GM19023 (cell line): ENCODE measurements around the gene OTUB1.

Experiments
- ATAC-seq: cut with Tn5 transposase; IDR thresholded peaks from one replicate; pipeline ENCODE4 v1.9.1; 2021; ENCODE audit warnings: mild to moderate bottlenecking, moderate library complexity; ENCODE audit not compliant: unreplicated experiment

OTUB1 gene

GRCh38 chr11:64004590-64004984 is 18.3 kb downstream of the OTUB1 start:
- no peak for ATAC-seq

DNA sequence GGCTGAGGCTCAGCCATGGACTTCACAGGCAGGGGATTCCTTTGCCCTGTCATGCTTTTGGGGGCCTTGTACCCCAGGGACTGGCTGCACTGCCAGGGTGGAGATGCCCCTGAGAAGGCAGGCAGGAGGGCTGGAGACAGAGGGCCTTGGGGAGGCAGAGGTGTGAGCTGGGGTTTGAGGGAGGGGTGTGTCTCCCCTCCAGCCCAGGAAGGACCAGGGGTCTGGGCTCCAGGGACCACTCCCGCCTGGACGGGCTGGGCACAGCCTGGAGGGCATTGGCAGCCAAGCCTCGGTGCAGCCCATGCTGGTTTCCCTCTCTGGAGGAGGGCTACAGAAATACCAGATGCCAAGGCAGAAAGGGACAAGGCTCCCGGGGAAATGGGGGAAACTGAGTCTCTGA is 19.5 kb downstream of the OTUB1 start:
- no peak for ATAC-seq

DNA sequence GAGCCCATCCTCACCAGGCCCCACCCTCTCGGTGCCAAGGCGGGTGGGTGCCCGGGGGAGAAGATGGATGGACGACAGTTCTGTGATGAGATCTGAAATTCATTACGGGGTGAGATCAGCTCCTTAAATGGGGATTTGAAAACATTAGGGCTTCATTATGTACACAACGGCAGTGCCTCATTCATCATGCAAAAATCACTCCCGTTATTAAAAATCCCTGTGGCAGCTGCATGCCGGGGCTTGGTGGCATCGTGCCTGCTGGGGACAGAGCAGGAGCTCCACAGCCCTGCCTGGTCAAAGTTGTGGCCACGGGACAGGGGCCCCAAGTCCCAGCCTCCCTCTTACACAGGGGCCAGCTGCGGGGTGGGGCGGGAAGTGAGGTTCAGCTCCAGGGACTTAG is 20.2 kb downstream of the OTUB1 start:
- no peak for ATAC-seq

GRCh38 chr11:64007160-64007628 is 21.0 kb downstream of the OTUB1 start:
- ATAC-seq, result no peak

DNA sequence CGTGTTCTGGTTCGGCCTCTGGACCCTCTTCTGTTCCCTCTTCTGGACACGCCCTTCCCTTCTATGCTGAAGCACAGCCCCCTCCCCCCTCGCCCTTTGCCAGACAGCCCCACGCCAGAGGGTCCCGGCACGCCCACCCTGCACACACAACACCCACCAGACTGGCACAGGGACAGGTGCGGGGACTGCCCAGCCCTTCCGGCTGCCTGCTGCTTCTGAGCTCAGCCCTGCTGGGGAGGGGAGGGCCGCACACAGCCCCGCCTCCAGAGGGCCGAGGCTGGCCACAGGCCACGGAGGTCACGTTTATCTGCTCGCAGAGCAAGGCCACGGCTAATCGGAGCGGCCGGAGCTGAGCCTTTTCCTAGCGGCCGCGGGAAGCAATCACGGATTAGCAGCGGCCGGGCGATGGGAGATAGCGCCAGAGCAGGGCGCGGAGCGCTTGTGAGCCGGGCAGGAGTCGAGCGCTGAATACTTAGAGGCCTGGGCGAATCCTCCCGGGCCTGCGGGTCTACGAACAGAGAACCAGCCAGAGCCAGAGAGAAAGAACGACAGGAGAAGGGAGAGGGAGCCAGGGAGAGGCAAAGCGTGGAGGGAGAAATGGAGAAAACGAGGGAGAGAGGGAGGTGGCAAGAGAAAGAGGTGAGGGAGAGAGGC is 21.5 kb downstream of the OTUB1 start:
- ATAC-seq, result no peak

- no peak for ATAC-seq
These were observed 22.2 kb downstream of the OTUB1 start for GRCh38 chr11:64008283-64008913.

- ATAC-seq, result no peak
These were observed 22.8 kb downstream of the OTUB1 start for GRCh38 chr11:64008914-64009633.

- no peak for ATAC-seq
These were observed 23.5 kb downstream of the OTUB1 start for GRCh38 chr11:64009710-64010109.

DNA sequence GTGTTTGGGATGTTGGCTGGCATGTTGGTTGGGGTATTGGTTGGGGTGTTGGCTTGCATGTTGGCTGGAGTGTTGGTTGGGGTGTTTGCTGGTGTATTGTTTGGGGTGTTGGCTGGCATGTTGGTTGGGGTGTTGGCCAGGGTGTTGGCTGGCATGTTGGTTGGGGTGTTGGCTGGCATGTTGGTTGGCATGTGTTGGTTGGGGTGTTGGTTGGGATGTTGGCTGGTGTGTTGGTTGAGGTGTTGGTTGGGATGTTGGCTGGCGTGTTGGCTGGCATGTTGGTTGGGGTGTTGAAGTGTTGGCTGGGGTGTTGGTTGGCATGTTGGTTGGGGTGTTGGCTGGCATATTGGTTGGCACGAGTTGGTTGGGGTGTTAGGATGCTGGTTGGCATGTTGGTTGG is 24.5 kb downstream of the OTUB1 start:
- ATAC-seq, result no peak

DNA sequence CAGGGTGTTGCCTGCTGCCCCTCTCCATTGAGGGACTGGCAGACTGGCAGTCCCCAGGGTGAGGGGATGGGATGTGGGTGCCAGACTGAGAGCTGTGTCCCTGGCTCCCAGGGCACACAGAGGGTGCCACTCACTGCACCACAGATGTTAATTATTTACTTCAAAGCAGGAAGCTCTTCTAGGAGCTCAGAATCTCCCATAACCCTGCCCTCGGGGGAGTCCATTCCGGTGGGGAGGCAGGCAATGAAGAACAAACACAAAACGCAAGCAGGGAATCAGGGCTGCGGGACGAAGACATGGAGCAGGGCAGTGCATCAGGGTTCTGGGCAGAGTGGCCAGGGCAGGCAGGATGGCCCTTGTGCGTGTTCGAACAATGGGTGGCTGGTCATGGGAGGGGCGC is 25.1 kb downstream of the OTUB1 start:
- no peak for ATAC-seq

DNA sequence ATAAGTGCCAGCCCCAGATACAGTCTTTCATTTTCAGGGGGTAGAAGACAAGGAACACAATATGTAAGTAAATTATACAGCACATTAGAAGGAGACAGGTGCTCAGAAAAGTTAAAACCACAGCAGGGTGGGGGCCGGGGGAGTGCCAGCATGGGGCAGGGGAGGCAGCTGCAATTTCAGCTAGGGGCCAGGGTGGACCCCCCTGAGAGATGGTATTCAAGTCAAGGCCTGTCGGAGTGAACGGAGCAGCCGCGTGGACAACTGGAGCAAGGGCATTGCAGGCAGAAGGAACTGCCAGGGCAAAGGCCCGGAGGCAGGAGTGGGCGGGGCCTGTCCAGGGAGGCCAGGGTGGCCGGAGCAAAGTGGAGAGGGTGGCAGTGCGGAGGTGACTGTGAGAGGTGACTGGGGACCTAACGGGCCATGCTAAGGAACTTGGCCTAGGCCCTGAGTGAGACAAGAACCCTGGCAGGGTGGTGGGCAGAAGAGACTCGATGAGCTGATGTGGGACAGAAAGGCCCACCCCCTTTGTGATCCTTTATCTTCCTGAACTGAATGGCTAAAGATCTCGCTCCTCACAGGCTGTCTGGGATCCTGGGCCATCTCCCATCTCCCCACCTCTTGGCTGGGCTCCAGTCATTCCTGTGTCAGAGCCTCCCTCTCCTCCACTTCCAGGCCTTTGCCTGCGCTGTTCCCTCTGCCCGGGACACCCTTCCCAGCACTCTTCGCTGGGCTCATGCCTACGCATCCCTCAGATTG is 27.1 kb downstream of the OTUB1 start:
- no peak for ATAC-seq

- ATAC-seq, result no peak
These were observed 28.1 kb downstream of the OTUB1 start for GRCh38 chr11:64014356-64014755.

DNA sequence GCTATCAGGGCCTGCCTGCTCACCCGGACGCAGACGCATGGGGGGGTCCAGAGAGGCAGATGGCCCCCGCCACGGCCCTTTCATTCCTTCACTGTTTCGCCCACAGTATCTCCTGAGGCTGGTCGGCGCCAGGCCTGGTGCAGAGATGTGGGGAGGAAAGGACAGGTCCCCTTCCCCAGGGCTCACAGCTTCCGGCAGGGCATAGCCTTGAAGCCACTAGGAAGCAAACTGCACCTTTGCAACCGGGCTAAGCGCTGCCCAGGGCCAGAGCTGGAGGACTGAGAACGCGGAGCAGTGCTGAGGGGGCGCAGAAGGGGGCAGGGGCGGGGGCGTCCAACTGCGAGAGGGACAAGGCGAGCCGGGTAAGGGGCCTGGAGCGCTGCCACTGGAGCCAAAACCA is 29.3 kb downstream of the OTUB1 start:
- no peak for ATAC-seq

GRCh38 chr11:64015935-64016845 is 30.0 kb downstream of the OTUB1 start:
- ATAC-seq, result no peak

DNA sequence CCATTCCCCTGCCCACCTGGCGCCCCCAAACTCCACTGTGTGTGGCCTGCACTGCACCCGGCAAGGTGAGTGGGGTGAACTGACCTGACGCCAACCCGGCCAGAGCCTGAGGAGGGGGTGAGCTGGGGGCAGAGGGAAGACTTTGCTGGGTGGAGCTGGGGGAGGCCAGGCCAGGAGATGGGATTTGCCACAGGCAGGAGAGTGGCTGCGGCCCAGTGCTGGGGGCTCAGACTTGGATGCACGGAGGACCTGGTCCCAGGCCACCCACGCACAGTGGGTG is 31.6 kb downstream of the OTUB1 start:
- no peak for ATAC-seq

DNA sequence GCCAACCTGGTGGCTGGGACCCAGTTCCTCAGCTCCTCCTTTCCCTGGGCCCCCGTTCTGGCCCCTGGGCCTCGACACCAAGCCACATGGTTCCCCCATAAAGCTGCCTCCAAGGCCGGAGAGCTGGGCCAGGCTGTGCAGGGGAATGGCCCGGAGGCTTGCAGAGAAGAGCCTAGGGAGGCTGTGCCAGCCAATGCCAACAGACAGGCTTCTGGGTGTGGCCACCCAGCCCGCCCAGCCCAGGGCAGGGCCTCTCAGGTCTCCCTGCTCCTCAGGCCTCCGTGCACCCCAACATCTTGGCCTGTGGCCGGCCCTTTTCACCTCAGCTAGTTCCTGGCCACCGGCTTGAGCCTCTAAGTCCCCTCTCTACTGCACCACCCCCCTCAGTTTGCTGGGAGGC is 32.1 kb downstream of the OTUB1 start:
- no peak for ATAC-seq

GRCh38 chr11:64019106-64020037 is 33.1 kb downstream of the OTUB1 start:
- no peak for ATAC-seq

DNA sequence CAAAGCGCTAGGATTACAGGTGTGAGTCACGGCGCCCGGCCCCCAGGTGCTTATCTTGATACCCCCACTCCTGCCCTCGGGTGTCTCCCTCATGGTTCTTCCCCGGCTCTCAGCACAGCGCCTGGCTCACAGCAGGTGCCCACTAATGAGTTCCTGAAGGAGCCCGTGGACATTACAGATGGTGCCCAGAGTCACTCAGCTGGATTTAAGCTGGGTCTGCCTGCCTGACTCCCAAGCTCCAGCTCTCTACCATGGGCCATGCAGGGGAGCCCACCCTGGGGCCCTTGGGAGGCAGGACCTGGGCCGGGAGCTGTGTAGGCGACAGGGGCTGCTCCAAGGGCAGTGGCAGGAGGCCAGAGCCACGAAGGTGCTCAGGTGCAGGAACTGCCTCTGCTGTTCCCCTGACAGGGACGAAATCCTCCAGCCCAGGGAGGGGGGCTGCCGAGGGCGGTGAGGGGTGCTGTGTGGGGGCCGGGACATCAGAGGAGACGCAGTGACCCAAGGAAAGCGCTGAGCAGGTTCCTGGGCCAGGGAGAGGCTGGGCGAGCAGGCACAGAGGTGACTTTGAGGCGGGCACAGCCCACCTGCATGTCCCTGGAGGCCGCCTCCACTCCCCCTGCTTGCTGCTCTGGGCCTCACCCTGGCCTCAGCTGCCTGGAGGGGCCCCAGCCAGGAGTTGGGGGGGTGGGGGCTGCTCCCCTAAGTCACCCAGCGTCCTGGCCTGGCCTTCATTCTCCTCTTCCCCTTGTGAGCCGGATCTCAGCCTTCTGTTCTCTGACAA is 34.9 kb downstream of the OTUB1 start:
- no peak for ATAC-seq

- ATAC-seq, result no peak
These were observed 35.5 kb downstream of the OTUB1 start for GRCh38 chr11:64021757-64022093.
